PC-3 (cell line): ENCODE results near the gene KCNH6.

Experiments used
- EZH2 ChIP-seq: fragments of 300-600 bp; sonication (generic); IDR thresholded peaks from one replicate; pipeline ENCODE4 v1.6.1; 2017; ENCODE audit warnings: antibody characterized with exemption, mild to moderate bottlenecking, low read length; ENCODE audit not compliant: unreplicated experiment
- TF ChIP-seq, protein P1 (sequence below): fragments of 300-600 bp; sonication (generic); conservative IDR thresholded peaks from 2 replicates; pipeline ENCODE4 v1.5.1; 2017; ENCODE audit warnings: antibody characterized with exemption, low read depth, mild to moderate bottlenecking, low read length

- TF ChIP-seq, protein P1, sequence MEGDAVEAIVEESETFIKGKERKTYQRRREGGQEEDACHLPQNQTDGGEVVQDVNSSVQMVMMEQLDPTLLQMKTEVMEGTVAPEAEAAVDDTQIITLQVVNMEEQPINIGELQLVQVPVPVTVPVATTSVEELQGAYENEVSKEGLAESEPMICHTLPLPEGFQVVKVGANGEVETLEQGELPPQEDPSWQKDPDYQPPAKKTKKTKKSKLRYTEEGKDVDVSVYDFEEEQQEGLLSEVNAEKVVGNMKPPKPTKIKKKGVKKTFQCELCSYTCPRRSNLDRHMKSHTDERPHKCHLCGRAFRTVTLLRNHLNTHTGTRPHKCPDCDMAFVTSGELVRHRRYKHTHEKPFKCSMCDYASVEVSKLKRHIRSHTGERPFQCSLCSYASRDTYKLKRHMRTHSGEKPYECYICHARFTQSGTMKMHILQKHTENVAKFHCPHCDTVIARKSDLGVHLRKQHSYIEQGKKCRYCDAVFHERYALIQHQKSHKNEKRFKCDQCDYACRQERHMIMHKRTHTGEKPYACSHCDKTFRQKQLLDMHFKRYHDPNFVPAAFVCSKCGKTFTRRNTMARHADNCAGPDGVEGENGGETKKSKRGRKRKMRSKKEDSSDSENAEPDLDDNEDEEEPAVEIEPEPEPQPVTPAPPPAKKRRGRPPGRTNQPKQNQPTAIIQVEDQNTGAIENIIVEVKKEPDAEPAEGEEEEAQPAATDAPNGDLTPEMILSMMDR, result no peak
- no peak for TF ChIP-seq EZH2
Observed at GRCh38 chr17:63555500-63556156, 32.5 kb downstream of the KCNH6 start.
